Esophagus squamous epithelium (tissue), 5 donors: ENCODE results near the gene GPR62. TPM values are rescaled to one million over a fixed set of nuclear protein-coding genes. Genes with fewer than 3 reads are reported as not detected.
A peak's percentile ranks its signal among the peaks of the same experiment; 100 is the strongest.

Experiments
- DNase-seq: peaks from one replicate; lab custom pipeline; 2025; lab: John Stamatoyannopoulos, UW
- H3K27ac ChIP-seq, 4 donors: fragments of 200-600 bp; sonication (generic); one replicate each; pipeline ENCODE4 v1.5.1; 2016 to 2019; ENCODE audit warnings: mild to moderate bottlenecking in 1 of 4
- H3K27me3 ChIP-seq, 4 donors: fragments of 200-600 bp; sonication (generic); 1 replicate in 3 of 4; 2 replicates in 1 of 4; pipeline versions ENCODE4 v1.5.1 to v1.6.0; 2017 to 2021; ENCODE audit warnings: antibody characterized with exemption in 1 of 4
- H3K36me3 ChIP-seq, 3 donors: fragments of 200-600 bp; sonication (generic); one replicate each; pipeline ENCODE4 v1.5.1; 2016 to 2019
- H3K4me1 ChIP-seq, 3 donors: fragments of 200-600 bp; sonication (generic); one replicate each; pipeline ENCODE4 v1.5.1; 2017 to 2019
- H3K4me3 ChIP-seq, 4 donors: fragments of 200-600 bp; sonication (generic); 1 replicate in 3 of 4; 2 replicates in 1 of 4; pipeline ENCODE4 v1.5.1; 2016 to 2019; ENCODE audit warnings: mild to moderate bottlenecking in 2 of 4, moderate library complexity in 1 of 4
- H3K9me3 ChIP-seq, 3 donors: fragments of 200-600 bp; sonication (generic); one replicate each; pipeline ENCODE4 v1.5.1; 2016 to 2019
- POLR2A ChIP-seq, 4 donors: fragments of 450-650 bp; IDR thresholded peaks; one replicate each; pipeline ENCODE4 v1.6.1; 2017; ENCODE audit warnings: antibody characterized with exemption in 4 of 4, mild to moderate bottlenecking in 4 of 4, moderate library complexity in 3 of 4
- WGBS, 2 donors: methylation state at CpG; one replicate each; pipeline ENCODE4 v1.1.5; 2018; 5-methylcytosine and 5-hydroxymethylcytosine counted together
- intact Hi-C: fragments of 100-400 bp; cut with DNase I; formaldehyde crosslinking; loops from one replicate; pipeline ENCODE4 v1.15.0; 2022
- total RNA-seq, 4 donors: library from RNA; depleted of rRNA; stranded (reverse); fragments of >200 nt; gene quantifications; one replicate each; pipeline ENCODE4 v1.1.0, GENCODE V29; 2016
- TF ChIP-seq, protein P1 (sequence below), 6 experiments: fragments of 450-650 bp in 4 of 6; fragments of 200-600 bp in 2 of 6; sonication (generic) in 2 of 6; IDR thresholded peaks; one replicate each; pipeline ENCODE4 v1.5.1; 2016 to 2019; ENCODE audit warnings: antibody characterized with exemption in 6 of 6, mild to moderate bottlenecking in 4 of 6, moderate library complexity in 4 of 6
- donor health status: DM: yes; HTN: yes; CAD: no.

GPR62 gene
- total RNA-seq, 4 donors from 2014 or later, result 0.09 to 0.38 TPM; not detected in 2

DNA sequence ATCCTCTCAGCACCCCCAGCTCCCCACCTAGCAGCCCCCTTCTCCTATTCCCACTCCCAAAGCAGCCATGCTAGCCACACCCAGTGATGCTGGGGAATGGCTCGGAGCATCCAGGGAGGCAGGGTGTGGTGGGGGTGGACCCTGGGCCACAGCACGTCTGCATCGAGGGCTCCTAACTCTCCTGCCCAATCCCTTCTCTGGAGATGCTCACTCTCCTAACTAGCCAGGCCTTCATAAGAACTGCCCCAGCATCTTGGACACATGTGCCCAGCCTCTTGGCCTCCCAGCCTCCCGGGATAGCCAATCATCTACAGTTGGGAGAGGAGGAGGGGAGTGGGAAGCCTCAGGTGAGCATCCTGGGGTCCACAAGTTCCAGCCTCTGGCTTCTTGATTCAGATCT is 9.3 kb downstream of the GPR62 start:
- peaks cover 22 to 72% (median 28%) of the 10 kb centered on the region in 3 donors for H3K4me1 ChIP-seq
- peaks cover 0 to 17% (median 0%) of the 10 kb centered on the region in 3 donors for H3K36me3 ChIP-seq
- no peaks in the 10 kb centered on the region for H3K27me3 ChIP-seq
- no peaks in the 10 kb centered on the region for H3K9me3 ChIP-seq
- no peak for DNase-seq
- 75% methylated on average over 4 of the region's 4 CpGs; no CpG with 5 or more reads in 1 of the 2 donors for WGBS, 2 donors
- no peak overlapping the region for H3K27ac ChIP-seq
- H3K4me3 ChIP-seq, result no peak overlapping the region
- intact Hi-C loops, result no loop called here
- TF ChIP-seq POLR2A (IDR thresholded peaks at IDR 0.05), result no peak
- TF ChIP-seq, protein P1, sequence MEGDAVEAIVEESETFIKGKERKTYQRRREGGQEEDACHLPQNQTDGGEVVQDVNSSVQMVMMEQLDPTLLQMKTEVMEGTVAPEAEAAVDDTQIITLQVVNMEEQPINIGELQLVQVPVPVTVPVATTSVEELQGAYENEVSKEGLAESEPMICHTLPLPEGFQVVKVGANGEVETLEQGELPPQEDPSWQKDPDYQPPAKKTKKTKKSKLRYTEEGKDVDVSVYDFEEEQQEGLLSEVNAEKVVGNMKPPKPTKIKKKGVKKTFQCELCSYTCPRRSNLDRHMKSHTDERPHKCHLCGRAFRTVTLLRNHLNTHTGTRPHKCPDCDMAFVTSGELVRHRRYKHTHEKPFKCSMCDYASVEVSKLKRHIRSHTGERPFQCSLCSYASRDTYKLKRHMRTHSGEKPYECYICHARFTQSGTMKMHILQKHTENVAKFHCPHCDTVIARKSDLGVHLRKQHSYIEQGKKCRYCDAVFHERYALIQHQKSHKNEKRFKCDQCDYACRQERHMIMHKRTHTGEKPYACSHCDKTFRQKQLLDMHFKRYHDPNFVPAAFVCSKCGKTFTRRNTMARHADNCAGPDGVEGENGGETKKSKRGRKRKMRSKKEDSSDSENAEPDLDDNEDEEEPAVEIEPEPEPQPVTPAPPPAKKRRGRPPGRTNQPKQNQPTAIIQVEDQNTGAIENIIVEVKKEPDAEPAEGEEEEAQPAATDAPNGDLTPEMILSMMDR (IDR thresholded peaks at IDR 0.05), result no peak

DNA sequence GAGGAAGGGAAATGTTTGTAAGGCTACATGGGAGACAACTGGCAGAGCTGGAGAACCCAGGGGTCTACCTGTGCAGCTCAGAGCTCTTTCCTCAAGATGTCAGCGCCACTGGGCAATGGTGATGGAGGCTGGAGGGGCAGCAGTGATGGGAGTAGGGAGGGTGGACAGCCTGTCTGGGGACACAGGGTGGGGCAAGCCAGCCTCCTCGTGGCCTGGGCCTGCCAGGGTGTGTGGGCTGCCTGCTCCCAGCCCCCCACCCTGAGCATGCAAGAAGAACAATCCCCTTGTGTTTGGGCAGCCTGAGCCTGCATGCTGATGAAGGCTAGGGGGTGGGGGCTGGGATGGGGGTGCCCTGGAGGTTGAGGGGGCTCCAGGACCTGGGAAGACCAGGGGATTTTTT is 10.8 kb downstream of the GPR62 start:
- Histone ChIP-seq H3K36me3 (peaks cover 0 to 2% (median 0%) of the 10 kb centered on the region in 3 donors), H3K27ac (peak overlapping the region in 2 of 4 donors; percentile 85 to 95), H3K4me3 (peak overlapping the region in 2 of 4 donors; percentile 79 to 86), H3K4me1 (peaks cover 22 to 87% (median 28%) of the 10 kb centered on the region in 3 donors), H3K9me3 (no peaks in the 10 kb centered on the region), H3K27me3 (no peaks in the 10 kb centered on the region)
- intact Hi-C loops, result no loop called here
- no peak for TF ChIP-seq POLR2A (IDR thresholded peaks at IDR 0.05)
- TF ChIP-seq, protein P1 (IDR thresholded peaks at IDR 0.05), result no peak
- WGBS, 2 donors, result 75 to 78% methylated on average over 1 to 2 of the region's 2 CpGs
- DNase-seq, result no peak

DNA sequence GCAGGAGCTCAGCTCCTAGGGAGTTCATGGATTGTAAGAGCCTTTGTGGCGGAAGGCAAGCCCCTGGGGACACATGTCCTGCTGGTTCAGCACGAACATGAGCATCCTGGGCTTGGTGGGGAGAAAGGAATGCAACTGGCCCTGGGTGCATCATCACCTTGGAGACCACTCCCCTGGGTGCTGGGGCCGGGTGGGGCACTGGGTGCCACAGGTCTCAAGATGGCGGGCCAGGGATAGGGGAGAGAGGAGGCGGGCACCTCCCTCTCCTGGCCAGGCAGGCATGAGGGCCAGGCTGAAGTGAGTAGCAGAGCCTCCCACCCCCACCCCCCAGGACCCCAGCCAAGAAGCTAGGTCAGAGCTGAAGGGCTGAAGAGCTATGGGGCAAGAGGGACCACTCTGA is 11.3 kb downstream of the GPR62 start:
- Histone ChIP-seq H3K27me3 (no peaks in the 10 kb centered on the region), H3K36me3 (no peaks in the 10 kb centered on the region), H3K4me1 (peaks cover 22 to 91% (median 28%) of the 10 kb centered on the region in 3 donors), H3K27ac (peak overlapping the region in 3 of 4 donors; percentile 85 to 95 (median 90)), H3K9me3 (no peaks in the 10 kb centered on the region), H3K4me3 (peak overlapping the region; percentile 60 to 86 (median 78))
- TF ChIP-seq POLR2A (IDR thresholded peaks at IDR 0.05), result no peak
- TF ChIP-seq, protein P1 (IDR thresholded peaks at IDR 0.05), result no peak
- intact Hi-C loops, result no loop called here
- 71 to 80% methylated on average over 2 of the region's 5 CpGs for WGBS, 2 donors
- DNase-seq, result no peak

DNA sequence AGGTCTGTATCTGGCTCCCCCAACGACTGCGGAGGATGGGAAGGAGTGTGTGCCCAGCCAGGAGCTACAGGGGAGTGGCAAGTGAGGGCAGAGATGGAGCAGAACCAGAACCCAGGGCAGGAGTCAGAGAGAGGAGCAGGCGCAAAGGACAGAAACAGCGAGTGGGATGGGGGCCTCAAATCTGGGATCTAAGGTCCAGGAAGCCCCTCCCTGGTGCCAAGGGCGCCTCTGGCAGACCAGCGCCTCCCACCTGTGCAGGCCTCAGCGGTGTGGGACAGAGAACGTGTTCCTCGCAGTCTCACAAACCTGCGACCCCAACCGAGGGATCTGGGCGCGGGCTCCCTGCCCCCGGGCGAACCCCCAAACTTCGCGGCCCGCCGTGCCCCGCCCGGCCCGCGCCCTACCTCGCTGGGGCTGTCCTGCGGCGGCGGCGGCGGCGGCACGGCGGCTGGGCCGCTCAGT is 11.8 kb downstream of the GPR62 start:
- TF ChIP-seq, protein P1 (IDR thresholded peaks at IDR 0.05), result peak in 1 of 6 experiments; percentile 7
- no peak for TF ChIP-seq POLR2A (IDR thresholded peaks at IDR 0.05)
- H3K4me1 ChIP-seq, result peaks cover 22 to 89% (median 28%) of the 10 kb centered on the region in 3 donors
- no peak for DNase-seq
- no peaks in the 10 kb centered on the region for H3K9me3 ChIP-seq
- H3K27me3 ChIP-seq, result no peaks in the 10 kb centered on the region
- H3K4me3 ChIP-seq, result peak overlapping the region; percentile 60 to 86 (median 78)
- intact Hi-C loops, result no loop called here
- peak overlapping the region; percentile 85 to 95 (median 91) for H3K27ac ChIP-seq
- H3K36me3 ChIP-seq, result no peaks in the 10 kb centered on the region
- WGBS, 2 donors, result 17% methylated on average over 5 to 9 of the region's 33 CpGs

DNA sequence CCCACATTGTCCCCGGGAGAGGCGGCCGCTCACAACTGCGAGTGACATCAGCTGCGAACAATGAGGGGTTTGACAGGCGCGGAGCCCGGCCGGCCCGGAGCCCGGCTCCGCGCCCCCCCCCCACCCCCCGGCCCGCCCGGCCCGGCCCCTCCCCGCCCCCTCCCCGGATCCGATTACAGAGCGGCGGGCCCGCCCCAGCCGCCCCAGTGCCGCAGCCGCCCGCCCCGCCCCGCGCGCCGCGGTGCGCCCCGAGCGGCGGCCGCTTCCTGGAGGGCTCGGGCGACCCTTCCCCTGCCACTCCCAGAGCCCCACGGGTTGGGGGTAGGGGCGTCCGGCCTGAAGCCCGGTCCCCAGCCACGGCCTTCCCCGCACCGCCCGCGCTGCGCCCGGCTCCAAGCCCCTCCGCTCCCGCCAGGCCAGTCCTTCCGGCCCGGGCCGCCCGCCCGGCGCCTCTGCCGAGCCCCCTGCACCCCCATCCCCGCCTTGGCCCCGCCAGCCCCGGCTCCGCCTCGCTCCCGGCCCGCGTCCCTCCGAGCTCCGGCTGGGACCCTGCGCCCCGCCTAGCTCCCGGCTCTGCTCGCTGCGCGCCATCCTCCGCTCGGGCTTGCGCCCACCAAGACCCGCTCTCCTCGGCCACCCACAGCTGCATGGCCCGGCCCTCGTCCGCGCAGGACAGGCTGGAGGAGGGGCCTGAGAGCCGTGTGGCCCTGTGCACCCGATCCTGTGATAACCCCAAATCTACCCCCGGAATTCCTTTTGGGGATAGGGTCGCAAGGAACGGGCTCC is 12.4 kb downstream of the GPR62 start, which contains the start of gene PCBP4:
TSS of gene PCBP4 (minus strand) at position 71 of the 786 bp plus-strand sequence. CDS start 6,214 bp downstream, outside the sequence.
- H3K9me3 ChIP-seq, result no peaks in the 10 kb centered on the region
- WGBS, 2 donors, result 0% methylated on average over 18 of the region's 90 CpGs; no CpG with 5 or more reads in 1 of the 2 donors
- intact Hi-C loops, result no loop called here
- peaks cover 22 to 89% (median 29%) of the 10 kb centered on the region in 3 donors for H3K4me1 ChIP-seq
- H3K36me3 ChIP-seq, result no peaks in the 10 kb centered on the region
- peak in 2 of 4 donors; percentile 27 to 72 for TF ChIP-seq POLR2A (IDR thresholded peaks at IDR 0.05)
- TF ChIP-seq, protein P1 (IDR thresholded peaks at IDR 0.05), result no peak
- peak within 1 kb of the TSS; percentile 60 to 86 (median 78) for H3K4me3 ChIP-seq
- no peak for DNase-seq
- H3K27me3 ChIP-seq, result no peaks in the 10 kb centered on the region
- peak within 1 kb of the TSS; percentile 85 to 95 (median 91) for H3K27ac ChIP-seq
